ENCODE results near the gene CCDC85A. TPM values are rescaled to one million over a fixed set of nuclear protein-coding genes. Genes with fewer than 3 reads are reported as not detected.

CCDC85A gene
- total RNA-seq, 5 donors from 2014 or later (not counting 1 experiment from before 2014, with no cell fraction given): not detected

DNA sequence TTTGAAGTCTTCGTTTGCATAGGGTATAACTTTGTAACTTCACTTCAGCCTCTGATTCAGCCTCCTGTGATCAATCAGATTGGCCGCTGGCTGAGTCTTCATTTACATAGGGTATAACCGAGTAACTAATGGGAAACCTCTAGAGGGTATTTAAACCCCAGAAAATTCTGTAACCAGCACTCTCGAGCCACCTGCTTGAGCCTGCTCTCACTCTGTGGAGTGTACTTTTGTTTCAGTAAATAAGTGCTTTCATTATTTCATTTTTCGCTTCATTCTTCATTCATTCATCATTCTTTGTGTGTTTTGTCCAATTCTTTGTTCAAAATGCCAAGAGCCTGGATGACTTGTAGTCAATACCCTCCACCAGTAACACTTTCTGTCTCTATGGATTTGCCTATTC, 56.4 kb downstream of the CCDC85A start:
- Histone ChIP-seq H3K27me3 (replicated peaks in 1 of 2; ENCODE audit: control insufficient read depth in 2 of 2, extremely low read depth in 1 of 2, insufficient read depth in 2 of 2, low read length in 1 of 2) (no peaks in the 10 kb centered on the region), H3K4me1 (ENCODE audit: control insufficient read depth in 1 of 2, extremely low read depth in 1 of 2, insufficient read depth in 2 of 2, low read length in 2 of 2) (no peaks in the 10 kb centered on the region), H3K27ac (ENCODE audit: low read length) (no peak overlapping the region), H3K4me3 (ENCODE audit: control insufficient read depth in 1 of 2, extremely low read depth in 1 of 2, low read length in 1 of 2) (no peak overlapping the region), H3K36me3 (ENCODE audit: control insufficient read depth in 2 of 2, extremely low read depth in 1 of 2, insufficient read depth in 1 of 2, low read length in 1 of 2) (no peaks in the 10 kb centered on the region), H3K9me3 (no peaks in the 10 kb centered on the region)
- H3K27ac Mint-ChIP-seq: no peak overlapping the region
- H3K36me3 Mint-ChIP-seq: no peaks in the 10 kb centered on the region
- ChIA-PET POLR2A (no interaction called here), CTCF (no interaction called here)
- H3K27me3 Mint-ChIP-seq: no peaks in the 10 kb centered on the region
- ATAC-seq (replicated peaks in 1 of 4) (no peak), DNase-seq (no peak)
- H3K4me3 Mint-ChIP-seq: no peak overlapping the region
- no CpG with 5 or more reads among the region's 5 CpGs for WGBS (ENCODE audit: insufficient coverage)
- H3K9me3 Mint-ChIP-seq: peaks cover 9 to 24% (median 20%) of the 10 kb centered on the region in 3 donors
- H3K4me1 Mint-ChIP-seq: no peaks in the 10 kb centered on the region

GRCh38 chr2:56244506-56244905, 60.7 kb downstream of the CCDC85A start:
- no peaks in the 10 kb centered on the region for H3K27me3 ChIP-seq (replicated peaks in 1 of 2; ENCODE audit: control insufficient read depth in 2 of 2, extremely low read depth in 1 of 2, insufficient read depth in 2 of 2, low read length in 1 of 2)
- no CpG with 5 or more reads among the region's 1 CpG for WGBS (ENCODE audit: insufficient coverage)
- H3K27ac Mint-ChIP-seq: no peak overlapping the region
- no peak overlapping the region for H3K4me3 Mint-ChIP-seq
- no peaks in the 10 kb centered on the region for H3K27me3 Mint-ChIP-seq
- no peak overlapping the region for H3K4me3 ChIP-seq (ENCODE audit: control insufficient read depth in 1 of 2, extremely low read depth in 1 of 2, low read length in 1 of 2)
- ATAC-seq (replicated peaks in 1 of 4) (no peak), DNase-seq (no peak)
- H3K27ac ChIP-seq (ENCODE audit: low read length): no peak overlapping the region
- H3K4me1 ChIP-seq (ENCODE audit: control insufficient read depth in 1 of 2, extremely low read depth in 1 of 2, insufficient read depth in 2 of 2, low read length in 2 of 2): no peaks in the 10 kb centered on the region
- CTCF ChIA-PET: no interaction called here
- H3K9me3 ChIP-seq: no peaks in the 10 kb centered on the region
- POLR2A ChIA-PET: no interaction called here
- H3K9me3 Mint-ChIP-seq: peaks cover 9 to 24% (median 23%) of the 10 kb centered on the region in 3 donors
- H3K4me1 Mint-ChIP-seq: no peaks in the 10 kb centered on the region
- H3K36me3 Mint-ChIP-seq: no peaks in the 10 kb centered on the region
- no peaks in the 10 kb centered on the region for H3K36me3 ChIP-seq (ENCODE audit: control insufficient read depth in 2 of 2, extremely low read depth in 1 of 2, insufficient read depth in 1 of 2, low read length in 1 of 2)

DNA sequence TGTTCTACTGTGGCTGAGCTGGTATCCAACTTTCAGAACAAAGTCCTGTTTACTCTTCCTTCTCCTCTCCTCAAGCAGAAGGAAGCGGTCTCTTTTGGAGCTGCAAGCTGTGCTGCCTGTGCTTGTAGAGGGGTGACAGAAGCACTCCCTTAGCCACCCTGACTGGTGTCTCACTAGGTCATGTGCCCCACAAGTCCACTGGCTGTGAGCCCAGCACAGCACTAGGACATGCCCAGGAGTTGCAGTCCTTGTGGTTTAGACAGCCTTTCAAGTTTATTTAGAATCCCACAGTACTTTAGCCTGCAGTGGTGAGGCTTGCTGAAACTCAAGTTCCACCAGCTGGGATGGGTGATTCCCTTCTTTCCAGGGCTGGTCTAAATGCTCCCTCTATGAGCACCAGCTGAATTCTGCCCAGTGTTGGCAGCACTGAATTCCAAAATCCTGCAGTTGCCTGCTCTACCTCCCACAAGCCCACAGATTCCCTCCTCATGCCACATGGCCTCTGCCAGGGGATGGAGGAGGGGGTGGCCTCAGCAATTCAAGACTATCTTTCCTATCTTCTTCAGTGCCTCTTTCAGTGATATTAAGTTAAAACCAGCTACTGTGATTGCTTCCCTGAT, 61.2 kb downstream of the CCDC85A start:
- H3K4me1 Mint-ChIP-seq: no peaks in the 10 kb centered on the region
- CTCF ChIA-PET: no interaction called here
- H3K27me3 Mint-ChIP-seq: no peaks in the 10 kb centered on the region

DNA sequence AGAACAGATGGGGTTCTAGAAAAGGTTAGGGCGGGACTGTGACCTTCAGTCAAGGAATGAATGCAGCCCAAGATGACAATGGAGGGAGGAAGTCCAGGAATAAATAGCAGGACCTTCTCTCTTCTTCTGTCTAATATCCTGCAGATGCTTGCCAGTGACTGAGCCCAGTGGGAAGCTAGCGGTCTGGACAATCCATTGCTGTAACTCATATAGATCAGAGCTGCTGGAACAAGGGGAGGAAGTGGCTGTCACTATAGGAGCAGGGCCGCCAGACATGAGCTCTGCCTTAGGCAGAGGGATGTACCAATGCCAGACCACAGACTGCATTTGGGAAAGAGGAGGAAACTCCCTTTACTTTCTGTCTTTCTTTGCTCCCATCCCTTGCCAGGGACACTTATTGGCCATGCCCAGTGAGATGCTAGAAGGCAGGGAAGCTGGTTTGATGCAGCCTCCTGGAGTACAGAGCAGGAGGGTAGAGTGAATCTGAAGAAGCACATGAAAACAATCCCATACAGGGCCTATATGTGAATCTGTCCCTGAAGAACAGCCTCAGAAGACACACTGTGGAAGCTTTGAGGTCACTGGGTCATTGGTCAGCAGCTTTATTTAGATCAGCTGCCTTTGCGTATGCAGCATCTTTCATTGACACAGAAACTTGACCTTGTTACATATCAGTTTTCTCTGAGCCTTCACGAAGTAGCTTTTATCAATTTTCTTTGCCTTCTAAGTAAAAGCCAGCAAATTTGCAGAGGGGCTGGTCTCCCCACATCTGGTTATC, 65.4 kb downstream of the CCDC85A start:
- H3K9me3 Mint-ChIP-seq: peaks cover 0 to 14% (median 0%) of the 10 kb centered on the region in 3 donors
- Histone ChIP-seq H3K36me3 (ENCODE audit: control insufficient read depth in 2 of 2, extremely low read depth in 1 of 2, insufficient read depth in 1 of 2, low read length in 1 of 2) (no peaks in the 10 kb centered on the region), H3K9me3 (no peaks in the 10 kb centered on the region), H3K4me1 (ENCODE audit: control insufficient read depth in 1 of 2, extremely low read depth in 1 of 2, insufficient read depth in 2 of 2, low read length in 2 of 2) (no peaks in the 10 kb centered on the region), H3K4me3 (ENCODE audit: control insufficient read depth in 1 of 2, extremely low read depth in 1 of 2, low read length in 1 of 2) (no peak overlapping the region), H3K27ac (ENCODE audit: low read length) (no peak overlapping the region), H3K27me3 (replicated peaks in 1 of 2; ENCODE audit: control insufficient read depth in 2 of 2, extremely low read depth in 1 of 2, insufficient read depth in 2 of 2, low read length in 1 of 2) (no peaks in the 10 kb centered on the region)
- POLR2A ChIA-PET: no interaction called here
- H3K27ac Mint-ChIP-seq: no peak overlapping the region
- H3K4me1 Mint-ChIP-seq: no peaks in the 10 kb centered on the region
- WGBS (ENCODE audit: insufficient coverage): 60% methylated on average over 3 of the region's 5 CpGs
- H3K4me3 Mint-ChIP-seq: no peak overlapping the region
- no peaks in the 10 kb centered on the region for H3K36me3 Mint-ChIP-seq
- ATAC-seq (replicated peaks in 1 of 4): no peak
- CTCF ChIA-PET: no interaction called here
- peaks cover 0 to 4% of the 10 kb centered on the region in 2 donors for H3K27me3 Mint-ChIP-seq
- DNase-seq: no peak

More for the DNA sequence above, 61.2 kb downstream of the CCDC85A start:
- no CpG with 5 or more reads among the region's 1 CpG for WGBS (ENCODE audit: insufficient coverage)
- Histone ChIP-seq H3K36me3 (ENCODE audit: control insufficient read depth in 2 of 2, extremely low read depth in 1 of 2, insufficient read depth in 1 of 2, low read length in 1 of 2) (no peaks in the 10 kb centered on the region), H3K9me3 (no peaks in the 10 kb centered on the region), H3K4me1 (ENCODE audit: control insufficient read depth in 1 of 2, extremely low read depth in 1 of 2, insufficient read depth in 2 of 2, low read length in 2 of 2) (no peaks in the 10 kb centered on the region), H3K27me3 (replicated peaks in 1 of 2; ENCODE audit: control insufficient read depth in 2 of 2, extremely low read depth in 1 of 2, insufficient read depth in 2 of 2, low read length in 1 of 2) (no peaks in the 10 kb centered on the region), H3K27ac (ENCODE audit: low read length) (no peak overlapping the region), H3K4me3 (ENCODE audit: control insufficient read depth in 1 of 2, extremely low read depth in 1 of 2, low read length in 1 of 2) (no peak overlapping the region)
- Mint-ChIP-seq H3K4me3 (no peak overlapping the region), H3K9me3 (peaks cover 9 to 24% (median 23%) of the 10 kb centered on the region in 3 donors), H3K36me3 (no peaks in the 10 kb centered on the region), H3K27ac (no peak overlapping the region)
- POLR2A ChIA-PET: no interaction called here
- ATAC-seq (replicated peaks in 1 of 4) (no peak), DNase-seq (no peak)

GRCh38 chr2:56250153-56250729, 66.5 kb downstream of the CCDC85A start:
- Histone ChIP-seq H3K27ac (ENCODE audit: low read length) (no peak overlapping the region), H3K9me3 (no peaks in the 10 kb centered on the region), H3K36me3 (ENCODE audit: control insufficient read depth in 2 of 2, extremely low read depth in 1 of 2, insufficient read depth in 1 of 2, low read length in 1 of 2) (no peaks in the 10 kb centered on the region), H3K27me3 (replicated peaks in 1 of 2; ENCODE audit: control insufficient read depth in 2 of 2, extremely low read depth in 1 of 2, insufficient read depth in 2 of 2, low read length in 1 of 2) (no peaks in the 10 kb centered on the region), H3K4me3 (ENCODE audit: control insufficient read depth in 1 of 2, extremely low read depth in 1 of 2, low read length in 1 of 2) (no peak overlapping the region), H3K4me1 (ENCODE audit: control insufficient read depth in 1 of 2, extremely low read depth in 1 of 2, insufficient read depth in 2 of 2, low read length in 2 of 2) (no peaks in the 10 kb centered on the region)
- Mint-ChIP-seq H3K4me1 (no peaks in the 10 kb centered on the region), H3K4me3 (no peak overlapping the region), H3K27me3 (peaks cover 0 to 4% of the 10 kb centered on the region in 2 donors), H3K36me3 (no peaks in the 10 kb centered on the region), H3K27ac (no peak overlapping the region), H3K9me3 (peaks cover 0 to 15% (median 0%) of the 10 kb centered on the region in 3 donors)
- WGBS (ENCODE audit: insufficient coverage): 86% methylated on average over 2 of the region's 2 CpGs
- ChIA-PET POLR2A (no interaction called here), CTCF (no interaction called here)
- no peak for DNase-seq
- no peak for ATAC-seq (replicated peaks in 1 of 4)

DNA sequence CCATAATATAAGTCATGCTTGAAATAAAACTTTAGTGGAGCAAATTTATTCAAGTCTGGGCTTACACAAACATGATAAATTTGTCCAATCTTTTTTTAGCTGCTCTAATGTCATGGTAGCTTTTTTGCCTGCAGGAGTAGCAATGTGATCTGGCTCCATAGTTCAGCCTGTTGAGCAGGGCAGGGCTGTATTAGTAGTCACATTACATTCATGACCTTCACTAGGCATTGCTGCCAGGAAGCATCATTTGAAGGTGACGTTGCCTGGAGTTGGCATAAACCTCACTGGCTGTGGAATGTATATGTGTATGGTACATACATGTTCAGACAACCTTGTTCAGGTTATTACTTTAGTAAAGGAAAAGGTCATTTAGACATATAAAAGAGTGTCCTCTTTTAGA, 76.6 kb downstream of the CCDC85A start:
- no peak for ATAC-seq (replicated peaks in 1 of 4)
- Histone ChIP-seq H3K27me3 (replicated peaks in 1 of 2; ENCODE audit: control insufficient read depth in 2 of 2, extremely low read depth in 1 of 2, insufficient read depth in 2 of 2, low read length in 1 of 2) (no peaks in the 10 kb centered on the region), H3K4me3 (ENCODE audit: control insufficient read depth in 1 of 2, extremely low read depth in 1 of 2, low read length in 1 of 2) (no peak overlapping the region), H3K27ac (ENCODE audit: low read length) (no peak overlapping the region), H3K4me1 (ENCODE audit: control insufficient read depth in 1 of 2, extremely low read depth in 1 of 2, insufficient read depth in 2 of 2, low read length in 2 of 2) (no peaks in the 10 kb centered on the region), H3K36me3 (ENCODE audit: control insufficient read depth in 2 of 2, extremely low read depth in 1 of 2, insufficient read depth in 1 of 2, low read length in 1 of 2) (no peaks in the 10 kb centered on the region), H3K9me3 (no peaks in the 10 kb centered on the region)
- peaks cover 0 to 12% (median 4%) of the 10 kb centered on the region in 3 donors for H3K9me3 Mint-ChIP-seq
- H3K27me3 Mint-ChIP-seq: no peaks in the 10 kb centered on the region
- H3K27ac Mint-ChIP-seq: no peak overlapping the region
- no peaks in the 10 kb centered on the region for H3K4me1 Mint-ChIP-seq
- H3K36me3 Mint-ChIP-seq: no peaks in the 10 kb centered on the region
- CTCF ChIA-PET: no interaction called here
- no CpG with 5 or more reads among the region's 1 CpG for WGBS (ENCODE audit: insufficient coverage)
- no peak overlapping the region for H3K4me3 Mint-ChIP-seq
- DNase-seq: no peak
- POLR2A ChIA-PET: no interaction called here
